GM21515 (cell line): ENCODE results near the gene DZIP1.
"Not testable (repeated sequence)": the region's sequence is repeated elsewhere in the genome, so short reads cannot be mapped to it uniquely, and the experiment has no call there.

Source experiments
- ATAC-seq: cut with Tn5 transposase; IDR thresholded peaks from one replicate; pipeline ENCODE4 v1.9.1; 2021; ENCODE audit not compliant: unreplicated experiment

DZIP1 gene

GRCh38 chr13:95644601-95645052 lies at the start of gene DZIP1:
DZIP1 (minus strand) TSS chr13:95644706; CDS start chr13:95642029, 2,677 bp downstream.
- peak; percentile 83 for ATAC-seq

GRCh38 chr13:95690986-95691385 lies 46.5 kb upstream of the DZIP1 start:
- ATAC-seq: not testable (repeated sequence)

DNA sequence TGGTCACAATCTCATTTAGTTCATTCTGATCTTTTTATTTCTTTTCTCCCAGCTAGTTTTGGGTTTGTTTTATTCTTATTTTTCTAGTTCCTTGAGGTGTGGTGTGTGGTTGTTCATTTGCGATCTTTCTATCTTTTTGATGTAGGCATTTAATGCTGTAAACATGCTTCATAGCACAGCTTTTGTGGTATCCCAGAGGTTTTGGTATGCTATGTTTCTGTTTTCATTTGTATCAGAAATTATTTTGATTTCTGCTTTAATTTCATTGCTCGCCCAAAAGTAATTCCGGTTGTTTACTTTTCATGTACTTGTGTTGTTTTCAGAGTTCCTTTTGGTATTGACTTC lies 45.0 kb upstream of the DZIP1 start:
- ATAC-seq: no peak

- not testable (repeated sequence) for ATAC-seq
Measured at GRCh38 chr13:95684960-95685359, 40.5 kb upstream of the DZIP1 start.

DNA sequence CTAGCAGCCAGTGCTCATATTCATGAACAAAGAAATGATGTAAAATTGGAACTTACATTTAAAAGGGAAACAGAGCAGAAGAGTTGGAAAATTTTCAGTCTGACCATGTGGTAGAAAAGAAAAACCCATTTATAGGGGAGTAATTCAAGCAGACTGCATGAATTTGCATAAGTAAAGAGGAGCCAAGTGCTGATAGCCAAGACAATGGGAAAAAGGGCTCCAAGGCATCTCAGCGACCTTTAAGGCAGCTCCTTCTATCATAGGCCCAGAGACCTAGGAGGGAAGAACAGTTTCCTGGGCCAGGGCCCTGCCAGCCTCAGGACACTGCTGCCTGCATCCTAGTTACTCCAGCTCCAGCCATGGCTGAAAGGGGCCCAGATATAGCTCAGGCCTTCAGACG lies 39.9 kb upstream of the DZIP1 start:
- no peak for ATAC-seq

DNA sequence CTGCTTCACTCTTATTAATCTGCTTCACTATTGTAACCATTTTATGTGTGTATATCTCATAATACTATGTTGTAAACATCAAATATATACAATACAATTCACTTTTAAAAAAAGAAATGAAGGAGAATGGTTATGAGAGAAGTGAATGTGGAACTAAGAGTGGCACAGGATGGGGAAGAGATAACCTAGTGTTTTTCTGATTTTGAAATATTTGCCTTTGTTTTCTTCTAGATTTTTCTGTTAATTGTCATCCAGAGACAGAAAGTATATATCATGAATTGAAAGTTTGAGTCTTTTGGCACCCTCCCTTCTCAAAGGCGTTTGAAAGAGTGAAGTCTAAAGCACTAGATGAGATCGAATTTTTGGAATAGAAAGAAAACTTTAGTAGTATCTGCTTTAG lies 35.2 kb upstream of the DZIP1 start:
- ATAC-seq: no peak

DNA sequence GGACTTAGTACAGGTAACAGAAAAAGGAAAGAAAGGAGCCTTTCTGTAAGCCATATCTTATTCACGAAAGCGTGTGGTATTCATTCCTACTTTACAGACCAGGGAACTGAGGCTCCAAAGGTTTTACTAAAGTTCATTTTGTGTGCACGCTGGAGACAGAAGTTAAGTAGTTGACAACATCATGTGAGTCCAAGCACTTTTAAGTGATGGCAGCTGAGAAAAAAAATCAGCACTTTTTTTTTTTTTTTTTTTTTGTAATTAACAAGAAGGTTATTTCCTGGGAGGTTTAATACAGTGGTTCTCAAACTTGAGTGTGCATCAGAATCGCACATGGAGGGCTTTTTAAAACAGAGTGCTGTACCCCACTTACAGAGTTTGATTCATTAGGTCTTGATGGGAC lies 34.5 kb upstream of the DZIP1 start:
- ATAC-seq: no peak

GRCh38 chr13:95677564-95678266 lies 33.2 kb upstream of the DZIP1 start:
- no peak for ATAC-seq

DNA sequence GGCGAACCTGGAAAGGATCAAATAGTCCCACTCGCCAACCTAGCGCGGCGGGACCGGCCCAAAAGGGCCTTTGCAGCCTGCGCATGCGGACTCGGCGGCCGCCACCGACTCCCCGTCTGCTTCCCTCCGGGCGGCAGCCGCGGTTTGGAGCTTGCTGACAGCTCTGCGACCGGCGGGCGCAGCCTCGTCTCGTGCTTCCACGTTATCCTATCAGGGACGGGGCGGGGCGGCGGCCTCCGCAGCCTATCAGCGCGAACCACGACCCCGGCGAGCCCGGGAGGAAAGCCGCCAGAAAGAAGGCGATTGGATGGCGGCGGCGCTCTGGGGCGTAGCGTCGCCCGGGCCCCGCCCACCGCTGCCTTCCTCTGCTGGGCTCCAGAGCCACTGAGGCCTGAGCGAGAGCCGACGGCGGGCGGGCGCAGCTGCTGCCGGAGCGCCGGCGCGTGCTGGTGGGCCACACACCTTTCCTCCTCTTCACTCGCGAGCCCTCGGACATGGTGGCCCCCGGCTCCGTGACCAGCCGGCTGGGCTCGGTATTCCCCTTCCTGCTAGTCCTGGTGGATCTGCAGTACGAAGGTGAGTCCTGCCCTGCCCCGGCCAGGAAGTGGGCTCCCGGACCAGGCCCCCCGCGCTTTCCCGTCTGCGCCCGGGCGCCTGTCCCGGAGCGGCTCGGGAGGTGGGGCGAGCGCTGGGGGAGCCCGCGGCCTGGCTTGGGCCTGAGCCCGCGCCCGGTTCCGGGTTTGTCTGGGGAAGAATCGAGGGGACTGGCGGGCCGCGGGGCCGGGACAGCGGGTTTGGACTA lies 32.5 kb upstream of the DZIP1 start, which contains the start of gene DNAJC3:
TSS of gene DNAJC3 (plus strand) at position 378 of the 802 bp plus-strand sequence. CDS start at position 495, 117 bp downstream.
- peak; percentile 95 for ATAC-seq

GRCh38 chr13:95676105-95676761 lies 31.7 kb upstream of the DZIP1 start:
- ATAC-seq: peak; percentile 13

DNA sequence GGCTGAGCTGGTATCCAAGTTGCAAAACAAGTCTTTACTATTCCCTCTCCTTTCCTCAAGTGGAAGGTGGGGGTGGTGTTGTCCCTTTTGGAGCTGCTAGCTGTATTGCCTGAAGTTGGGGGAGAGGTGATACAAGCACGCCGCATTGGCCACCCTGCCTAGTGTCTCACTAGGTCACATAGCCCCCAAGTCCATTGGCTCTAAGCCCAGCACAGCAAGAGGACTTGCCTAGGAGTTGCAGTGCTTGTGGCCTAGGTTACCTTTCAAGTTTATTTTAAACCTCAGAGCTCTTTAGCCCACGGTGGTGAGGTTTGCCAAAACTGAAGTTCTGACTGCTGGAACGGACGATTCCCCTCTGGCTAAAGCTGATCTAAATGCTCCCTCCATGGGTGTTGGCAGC lies 27.1 kb upstream of the DZIP1 start:
- ATAC-seq: no peak

DNA sequence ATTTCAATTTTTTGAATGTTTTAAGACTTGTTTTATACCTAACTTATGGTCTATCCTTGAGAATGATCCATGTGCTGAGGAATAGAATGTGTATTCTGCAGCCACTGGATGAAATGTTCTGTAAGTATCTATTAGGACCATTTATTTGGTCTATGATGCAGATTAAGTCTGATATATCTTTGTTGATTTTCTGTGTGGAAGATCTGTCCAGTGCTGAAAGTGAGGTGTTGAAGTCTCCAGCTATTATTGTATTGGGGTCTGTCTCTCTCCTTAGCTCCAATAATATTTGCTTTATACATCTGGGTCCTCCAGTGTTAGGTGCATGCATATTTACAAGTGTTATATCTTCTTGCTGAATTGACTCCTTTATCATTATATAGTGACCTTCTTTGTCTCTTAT lies 22.7 kb upstream of the DZIP1 start:
- ATAC-seq: not testable (repeated sequence)

GRCh38 chr13:95660981-95661581 lies 16.6 kb upstream of the DZIP1 start:
- no peak for ATAC-seq

DNA sequence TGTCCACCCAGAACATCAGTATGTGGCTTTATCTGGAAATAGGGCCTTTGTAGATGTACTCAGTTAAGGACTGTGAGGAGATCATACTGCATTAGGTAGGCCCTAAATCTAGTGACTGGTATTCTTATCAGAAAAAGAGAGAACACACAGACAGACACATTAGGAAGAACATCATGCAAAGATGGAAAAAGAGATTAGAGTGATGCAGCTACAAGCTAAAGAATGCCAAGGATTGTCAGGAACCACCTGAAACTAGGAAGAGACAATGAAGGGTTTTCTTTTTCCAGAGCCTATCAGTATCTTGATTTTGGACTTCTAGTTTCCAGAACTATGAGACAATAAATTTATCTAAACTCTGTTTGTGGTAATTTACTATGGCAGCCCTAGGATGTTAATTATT lies 15.0 kb upstream of the DZIP1 start:
- no peak for ATAC-seq

GRCh38 chr13:95656386-95657015 lies 12.0 kb upstream of the DZIP1 start:
- no peak for ATAC-seq

- no peak for ATAC-seq
Measured at GRCh38 chr13:95652821-95653220, 8.3 kb upstream of the DZIP1 start.

- ATAC-seq: no peak
Measured at GRCh38 chr13:95652244-95652764, 7.8 kb upstream of the DZIP1 start.

GRCh38 chr13:95650696-95651095 lies 6.2 kb upstream of the DZIP1 start:
- ATAC-seq: no peak

- no peak for ATAC-seq
Measured at GRCh38 chr13:95647321-95647720, 2.8 kb upstream of the DZIP1 start.

GRCh38 chr13:95643936-95644598 lies 439 bp downstream of the DZIP1 start:
- peak; percentile 46 for ATAC-seq
